NCI-H1417 treated with DMSO at 0.1 percent for 48 hours (cell line): Measurements from ENCODE around the gene APEH.

Experiments used
- DNase-seq: peaks from one replicate; lab custom pipeline; 2025; lab: John Stamatoyannopoulos, UW

APEH gene

GRCh38 chr3:49714728-49715550, 40.8 kb downstream of the APEH start:
- no peak for DNase-seq

GRCh38 chr3:49715611-49716121, 41.5 kb downstream of the APEH start:
- no peak for DNase-seq

- DNase-seq: no peak
These were observed 42.0 kb downstream of the APEH start for GRCh38 chr3:49716169-49716568.

GRCh38 chr3:49716691-49717210, 42.6 kb downstream of the APEH start:
- no peak for DNase-seq

GRCh38 chr3:49717211-49717958, 43.2 kb downstream of the APEH start:
- DNase-seq: no peak

- no peak for DNase-seq
These were observed 44.1 kb downstream of the APEH start for GRCh38 chr3:49717959-49718857.

- DNase-seq: no peak
These were observed 44.7 kb downstream of the APEH start for GRCh38 chr3:49718858-49719213.

GRCh38 chr3:49719214-49719884, 45.2 kb downstream of the APEH start, which contains the start of gene AMIGO3:
Gene AMIGO3 (minus strand): TSS chr3:49719684. CDS start chr3:49719465, 219 bp downstream.
- DNase-seq: no peak

- no peak for DNase-seq
These were observed 46.9 kb downstream of the APEH start for GRCh38 chr3:49720855-49721595.

GRCh38 chr3:49721596-49721895, 47.4 kb downstream of the APEH start:
- DNase-seq: no peak

- no peak for DNase-seq
These were observed 48.0 kb downstream of the APEH start for GRCh38 chr3:49721896-49722781.

- no peak for DNase-seq
These were observed 48.7 kb downstream of the APEH start for GRCh38 chr3:49722896-49723295.

GRCh38 chr3:49723296-49723627, 49.1 kb downstream of the APEH start:
- no peak for DNase-seq

GRCh38 chr3:49723628-49724551, 49.7 kb downstream of the APEH start, which contains the start of gene GMPPB:
Gene GMPPB (minus strand): TSS chr3:49723951. CDS start chr3:49723726, 225 bp downstream.
- DNase-seq: peak; percentile 43

GRCh38 chr3:49724586-49724985, 50.4 kb downstream of the APEH start:
- no peak for DNase-seq

GRCh38 chr3:49725906-49726681, 51.9 kb downstream of the APEH start:
- no peak for DNase-seq

- DNase-seq: no peak
These were observed 53.2 kb downstream of the APEH start for GRCh38 chr3:49727154-49727923.
